ENCODE results near the gene ALKBH6. TPM values are rescaled to one million over a fixed set of nuclear protein-coding genes. Genes with fewer than 3 reads are reported as not detected.

Gene ALKBH6
- total RNA-seq, 2 experiments from 2014 or later = 28.7 to 29.0 TPM

DNA sequence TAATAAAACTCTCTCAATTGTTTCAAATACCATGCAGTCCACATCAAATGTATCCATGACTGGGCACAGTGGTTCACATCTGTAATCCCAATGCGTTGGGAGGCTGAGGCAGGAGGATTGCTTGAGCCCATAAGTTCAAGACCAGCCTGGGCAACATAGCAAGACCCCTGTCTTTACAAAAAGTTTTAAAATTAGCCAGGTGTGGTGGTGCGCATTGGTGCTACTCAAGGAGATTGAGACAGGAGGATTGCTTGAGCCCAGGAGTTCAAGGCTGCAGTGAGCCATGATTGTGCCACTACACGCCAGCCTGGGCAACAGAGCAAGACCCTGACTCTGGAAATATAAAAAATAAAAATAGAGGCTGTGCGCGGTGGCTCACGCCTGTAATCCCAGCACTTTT is 13.7 kb upstream of the ALKBH6 start:
- CTCF ChIA-PET (ENCODE audit: unreplicated experiment) = no interaction called here

GRCh38 chr19:36026091-36026876 is 12.3 kb upstream of the ALKBH6 start:
- CTCF ChIA-PET (ENCODE audit: unreplicated experiment) = no interaction called here

More for the DNA sequence above, 13.7 kb upstream of the ALKBH6 start:
- TF ChIP-seq CTCF (conservative IDR thresholded peaks at IDR 0.05; ENCODE audit: low read length) = no peak
- TF ChIP-seq EZH2phosphoT487 (IDR thresholded peaks at IDR 0.05; ENCODE audit: borderline replicate concordance, low read depth, low read length) = no peak
- no peaks in the 10 kb centered on the region for H4K20me1 ChIP-seq (ENCODE audit: insufficient read depth, low read length)
- intact Hi-C loops (cut with micrococcal nuclease; ENCODE audit: unreplicated experiment) = no loop called here
- POLR2A ChIA-PET = interaction anchor here (0.5 kb wide), 1 partner anchor 1892 kb away, joined by 4 read pairs; no protein-coding TSS in a partner anchor
- H3K4me1 ChIP-seq (ENCODE audit: insufficient read depth, low read length, poor library complexity, severe bottlenecking) = no peaks in the 10 kb centered on the region
- DNase-seq (ENCODE audit: low spot score) = no peak
- no TSS peak for BruUV-seq (replicated peaks)
- H3K4me2 ChIP-seq (ENCODE audit: low read length) = no peak overlapping the region
- H2AFZ ChIP-seq (ENCODE audit: low read length) = no peak overlapping the region
- H3K79me2 ChIP-seq (ENCODE audit: insufficient read depth, low read depth, low read length) = no peaks in the 10 kb centered on the region
- H3K4me3 ChIP-seq (ENCODE audit: low read depth, low read length, poor library complexity, severe bottlenecking) = no peak overlapping the region
- H3K27ac ChIP-seq (ENCODE audit: low read depth, low read length, poor library complexity, severe bottlenecking) = no peak overlapping the region
- H3K36me3 ChIP-seq (ENCODE audit: insufficient read depth, low read length) = no peaks in the 10 kb centered on the region; the same call in 1 of the 2 replicates
- H3K9me2 ChIP-seq (ENCODE audit: insufficient read depth, low read length) = no peaks in the 10 kb centered on the region
- H3K9me3 ChIP-seq (ENCODE audit: low read length) = no peaks in the 10 kb centered on the region

More at GRCh38 chr19:36026091-36026876, 12.3 kb upstream of the ALKBH6 start:
- POLR2A ChIA-PET = no interaction called here
- H3K9me3 ChIP-seq (ENCODE audit: low read length) = no peaks in the 10 kb centered on the region
- H3K9me2 ChIP-seq (ENCODE audit: insufficient read depth, low read length) = no peaks in the 10 kb centered on the region
- no peak for TF ChIP-seq EZH2phosphoT487 (IDR thresholded peaks at IDR 0.05; ENCODE audit: borderline replicate concordance, low read depth, low read length)
- no peak for TF ChIP-seq CTCF (conservative IDR thresholded peaks at IDR 0.05; ENCODE audit: low read length)
- H3K4me3 ChIP-seq (ENCODE audit: low read depth, low read length, poor library complexity, severe bottlenecking) = no peak overlapping the region
- intact Hi-C loops (cut with micrococcal nuclease; ENCODE audit: unreplicated experiment) = no loop called here
- peaks cover 5% of the 10 kb centered on the region; the same call in 1 of the 2 replicates for H3K36me3 ChIP-seq (ENCODE audit: insufficient read depth, low read length)
- BruUV-seq (replicated peaks) = no TSS peak
- DNase-seq (ENCODE audit: low spot score) = no peak
- no peak overlapping the region for H3K4me2 ChIP-seq (ENCODE audit: low read length)
- H3K27ac ChIP-seq (ENCODE audit: low read depth, low read length, poor library complexity, severe bottlenecking) = no peak overlapping the region
- no peaks in the 10 kb centered on the region for H3K4me1 ChIP-seq (ENCODE audit: insufficient read depth, low read length, poor library complexity, severe bottlenecking)
- no peaks in the 10 kb centered on the region for H3K79me2 ChIP-seq (ENCODE audit: insufficient read depth, low read depth, low read length)
- H2AFZ ChIP-seq (ENCODE audit: low read length) = no peak overlapping the region
- H4K20me1 ChIP-seq (ENCODE audit: insufficient read depth, low read length) = no peaks in the 10 kb centered on the region
